Fibroblast of mammary gland (primary cell): ENCODE measurements around the gene FAM131B.

Source experiments
- DNase-seq: peaks from one replicate; pipeline ENCODE4 v3.0.0-alpha.2; 2010; ENCODE audit warnings: low read depth
- H3K4me3 ChIP-seq: 2 replicates; pipeline ENCODE4 v1.5.1; 2011; ENCODE audit warnings: low read depth, mild to moderate bottlenecking, low read length, moderate library complexity; ENCODE audit not compliant: control insufficient read depth
- TF ChIP-seq, protein P1 (sequence below): conservative IDR thresholded peaks from 2 replicates; pipeline ENCODE4 v1.5.1; 2011; ENCODE audit warnings: low read depth, low read length, inconsistent platforms; ENCODE audit not compliant: control insufficient read depth, insufficient read depth

Gene FAM131B

DNA sequence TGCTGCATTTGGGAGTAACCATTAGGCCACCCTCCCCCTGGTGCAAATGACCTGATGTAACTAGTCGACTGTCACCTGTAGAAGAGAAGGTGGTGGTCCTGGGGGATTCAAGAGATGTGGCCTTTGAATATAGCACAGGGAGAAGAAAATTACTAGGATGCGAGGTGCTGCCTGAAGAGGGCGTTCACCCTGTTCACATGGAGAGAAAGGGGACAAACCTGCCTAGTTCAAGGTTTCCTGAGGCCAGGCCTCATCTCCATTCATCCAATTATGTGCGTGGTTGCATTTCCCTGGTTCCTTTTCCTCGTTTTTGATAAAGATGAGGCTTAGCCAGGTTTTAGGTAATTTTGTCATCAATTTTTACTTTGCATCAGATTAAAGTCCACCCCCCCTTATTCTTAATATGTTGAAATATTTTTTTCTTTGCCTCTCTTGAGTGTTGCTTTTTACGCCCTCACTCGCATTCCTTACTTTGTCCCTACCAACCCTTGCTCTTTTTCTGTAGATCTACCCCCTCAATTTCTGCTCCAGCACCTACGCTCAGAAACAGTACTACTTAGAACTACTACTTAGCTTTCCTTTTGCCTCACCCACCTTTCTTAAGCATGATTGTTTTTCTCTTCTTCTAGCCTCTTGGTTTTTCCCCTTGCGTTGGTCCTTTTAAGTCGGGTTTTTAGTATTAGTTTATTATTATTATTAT lies 32.9 kb downstream of the FAM131B start:
- TF ChIP-seq, protein P1, sequence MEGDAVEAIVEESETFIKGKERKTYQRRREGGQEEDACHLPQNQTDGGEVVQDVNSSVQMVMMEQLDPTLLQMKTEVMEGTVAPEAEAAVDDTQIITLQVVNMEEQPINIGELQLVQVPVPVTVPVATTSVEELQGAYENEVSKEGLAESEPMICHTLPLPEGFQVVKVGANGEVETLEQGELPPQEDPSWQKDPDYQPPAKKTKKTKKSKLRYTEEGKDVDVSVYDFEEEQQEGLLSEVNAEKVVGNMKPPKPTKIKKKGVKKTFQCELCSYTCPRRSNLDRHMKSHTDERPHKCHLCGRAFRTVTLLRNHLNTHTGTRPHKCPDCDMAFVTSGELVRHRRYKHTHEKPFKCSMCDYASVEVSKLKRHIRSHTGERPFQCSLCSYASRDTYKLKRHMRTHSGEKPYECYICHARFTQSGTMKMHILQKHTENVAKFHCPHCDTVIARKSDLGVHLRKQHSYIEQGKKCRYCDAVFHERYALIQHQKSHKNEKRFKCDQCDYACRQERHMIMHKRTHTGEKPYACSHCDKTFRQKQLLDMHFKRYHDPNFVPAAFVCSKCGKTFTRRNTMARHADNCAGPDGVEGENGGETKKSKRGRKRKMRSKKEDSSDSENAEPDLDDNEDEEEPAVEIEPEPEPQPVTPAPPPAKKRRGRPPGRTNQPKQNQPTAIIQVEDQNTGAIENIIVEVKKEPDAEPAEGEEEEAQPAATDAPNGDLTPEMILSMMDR: no peak
- DNase-seq: no peak
- no peak overlapping the region for H3K4me3 ChIP-seq

DNA sequence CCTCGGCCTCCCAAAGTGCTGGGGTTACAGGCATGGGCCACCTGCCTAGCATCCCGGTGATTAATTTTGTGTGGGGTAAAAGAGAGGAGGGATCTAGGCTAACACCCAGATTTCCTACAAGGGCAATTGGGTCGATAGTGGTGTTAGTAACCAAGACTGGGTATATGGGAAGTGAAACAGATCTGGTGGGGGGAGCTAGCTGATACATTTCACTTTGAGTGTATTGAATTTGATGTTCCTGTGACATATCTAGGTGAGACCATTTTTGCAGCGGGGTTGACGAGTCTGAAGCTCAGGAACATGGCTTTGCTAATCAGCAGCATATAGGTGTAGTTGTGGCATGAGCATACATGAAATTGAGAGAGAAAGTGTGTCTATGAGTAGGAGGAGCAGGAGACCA lies 34.6 kb downstream of the FAM131B start:
- H3K4me3 ChIP-seq: no peak overlapping the region
- DNase-seq: no peak
- TF ChIP-seq, protein P1: no peak

DNA sequence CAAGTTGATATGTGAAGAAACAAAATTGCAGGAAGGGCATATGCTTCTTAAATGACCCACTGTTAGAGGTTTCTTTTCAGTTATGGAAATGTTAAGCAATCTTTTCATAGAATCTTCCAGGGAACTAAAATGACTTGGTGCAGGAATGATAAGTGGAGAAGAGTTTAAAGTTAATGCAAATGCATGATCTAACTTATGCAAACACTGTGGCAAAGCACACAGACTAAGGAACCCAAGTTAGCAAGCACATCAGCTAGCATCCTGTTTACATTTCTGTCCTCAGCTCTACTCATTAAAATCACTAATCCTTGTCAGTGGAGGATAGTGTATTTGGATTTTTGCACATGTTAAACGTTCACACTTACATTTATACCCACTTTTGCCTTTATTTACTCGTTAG lies 37.3 kb downstream of the FAM131B start:
- peak; percentile 22 for DNase-seq
- no peak overlapping the region for H3K4me3 ChIP-seq
- TF ChIP-seq, protein P1: no peak

DNA sequence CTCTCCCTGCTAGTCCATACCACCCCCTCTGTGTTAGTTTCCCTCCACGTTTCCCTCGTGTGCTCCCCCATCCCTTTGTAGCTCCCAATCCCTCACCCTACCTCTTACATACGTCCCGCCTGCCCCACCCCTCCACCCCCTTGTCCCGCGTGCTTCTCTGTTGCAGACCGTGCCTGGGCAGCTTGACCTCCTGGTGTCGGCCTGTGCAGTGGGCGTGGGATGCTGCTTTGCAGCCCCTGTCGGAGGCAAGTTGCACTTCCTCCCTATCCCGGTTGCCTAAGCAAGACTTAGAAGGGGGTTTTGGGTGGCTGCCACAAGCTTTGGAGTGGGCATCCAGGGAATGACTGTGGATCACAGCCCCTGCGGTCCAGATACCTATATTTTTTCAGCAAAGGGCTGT lies 38.9 kb downstream of the FAM131B start:
- no peak overlapping the region for H3K4me3 ChIP-seq
- no peak for DNase-seq
- TF ChIP-seq, protein P1: no peak

DNA sequence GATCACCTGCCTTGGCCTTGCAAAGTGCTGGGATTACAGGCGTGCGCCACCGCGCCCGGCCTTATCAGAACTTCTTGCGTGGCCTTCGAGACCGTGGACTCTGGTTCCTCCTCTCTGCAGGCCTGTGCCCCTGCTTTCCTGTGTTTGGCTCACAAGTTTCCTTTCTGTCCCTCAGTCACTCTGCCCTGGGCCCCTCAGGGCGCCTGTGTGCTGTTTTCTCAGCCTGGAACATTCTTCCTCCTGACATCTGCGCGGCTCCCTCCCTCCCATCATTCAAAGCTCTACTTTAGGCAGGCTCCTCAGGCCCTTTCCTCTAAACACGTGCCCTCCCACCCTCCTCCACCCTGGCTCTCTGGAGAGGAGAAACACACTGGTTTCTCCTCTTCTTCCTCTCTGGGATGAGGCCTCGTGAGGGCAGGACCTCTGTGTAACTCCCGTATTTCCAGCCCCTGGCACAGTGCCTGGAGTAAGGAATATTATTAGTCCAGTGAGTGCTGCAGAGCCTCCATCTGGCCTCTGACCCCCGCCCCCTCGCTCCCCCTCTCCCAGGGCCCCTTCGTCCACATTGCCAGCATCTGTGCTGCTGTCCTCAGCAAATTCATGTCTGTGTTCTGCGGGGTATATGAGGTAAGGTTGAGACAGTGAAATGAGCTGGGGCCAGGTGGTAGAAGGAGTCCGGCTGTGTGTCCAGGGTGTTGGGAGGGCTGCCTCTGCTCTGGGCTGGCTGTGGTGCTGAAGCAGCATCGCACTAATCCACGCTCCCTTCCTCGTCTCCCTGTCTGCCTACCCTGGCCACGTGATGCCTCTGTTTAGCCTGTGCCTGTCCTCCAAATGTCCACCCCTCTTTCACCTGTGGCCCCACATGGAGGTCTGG lies 39.5 kb downstream of the FAM131B start:
- TF ChIP-seq, protein P1: no peak
- peak; percentile 24 for DNase-seq
- no peak overlapping the region for H3K4me3 ChIP-seq

DNA sequence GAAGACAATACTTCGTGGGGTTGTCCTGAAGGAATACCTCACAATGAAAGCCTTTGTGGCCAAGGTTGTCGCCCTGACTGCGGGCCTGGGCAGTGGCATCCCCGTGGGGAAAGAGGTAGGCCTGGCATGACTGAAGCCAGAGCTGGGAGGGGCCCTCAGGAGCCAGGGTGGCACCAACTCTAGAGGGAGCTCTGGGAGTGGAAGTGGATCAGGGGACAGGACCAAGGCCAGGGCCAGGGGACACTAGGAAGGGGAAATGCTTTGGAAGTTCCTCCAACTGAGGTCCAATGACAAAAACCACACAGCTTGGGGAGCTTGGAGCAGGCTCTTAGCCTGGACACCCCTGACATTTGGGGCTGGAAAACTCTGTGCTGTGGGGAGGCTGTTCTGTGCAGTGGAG lies 40.8 kb downstream of the FAM131B start:
- DNase-seq: no peak
- TF ChIP-seq, protein P1: no peak
- no peak overlapping the region for H3K4me3 ChIP-seq
